Measurements from ENCODE around the gene ID2.

The ID2 gene

GRCh38 chr2:8681786-8682692, at the start of gene ID2:
Gene ID2 (plus strand): TSS chr2:8682056. CDS start chr2:8682166, 110 bp downstream.
- Histone ChIP-seq H3K36me3 (ENCODE audit: control insufficient read depth, insufficient read depth, low read length) (peaks cover 15% of the 10 kb centered on the region; the same call in 1 of the 2 replicates), H3K9me3 (ENCODE audit: control insufficient read depth, insufficient read depth, low read depth, low read length) (no peaks in the 10 kb centered on the region), H3K27me3 (ENCODE audit: control insufficient read depth, insufficient read depth, low read length) (peaks cover 35% of the 10 kb centered on the region), H3K27ac (ENCODE audit: low read depth, low read length) (peak within 1 kb of the TSS; percentile 61; the same call in 1 of the 2 replicates), H3K4me3 (ENCODE audit: low read depth, low read length) (peak within 1 kb of the TSS; percentile 79), H3K4me1 (ENCODE audit: control insufficient read depth, insufficient read depth, low read length) (peaks cover 34% of the 10 kb centered on the region), H3K9ac (ENCODE audit: low read length) (peak within 1 kb of the TSS; percentile 96)

- Histone ChIP-seq H3K4me3 (ENCODE audit: low read depth, low read length) (no peak overlapping the region), H3K9me3 (ENCODE audit: control insufficient read depth, insufficient read depth, low read depth, low read length) (no peaks in the 10 kb centered on the region), H3K27me3 (ENCODE audit: control insufficient read depth, insufficient read depth, low read length) (no peaks in the 10 kb centered on the region), H3K27ac (ENCODE audit: low read depth, low read length) (no peak overlapping the region), H3K4me1 (ENCODE audit: control insufficient read depth, insufficient read depth, low read length) (peaks cover 38% of the 10 kb centered on the region), H3K36me3 (ENCODE audit: control insufficient read depth, insufficient read depth, low read length) (no peaks in the 10 kb centered on the region), H3K9ac (ENCODE audit: low read length) (no peak overlapping the region)
Observed at GRCh38 chr2:8632755-8633154, 49.1 kb upstream of the ID2 start.

GRCh38 chr2:8633186-8633734, 48.6 kb upstream of the ID2 start:
- Histone ChIP-seq H3K27ac (ENCODE audit: low read depth, low read length) (no peak overlapping the region), H3K4me1 (ENCODE audit: control insufficient read depth, insufficient read depth, low read length) (peaks cover 38% of the 10 kb centered on the region), H3K9ac (ENCODE audit: low read length) (no peak overlapping the region), H3K4me3 (ENCODE audit: low read depth, low read length) (no peak overlapping the region), H3K9me3 (ENCODE audit: control insufficient read depth, insufficient read depth, low read depth, low read length) (no peaks in the 10 kb centered on the region), H3K27me3 (ENCODE audit: control insufficient read depth, insufficient read depth, low read length) (peaks cover 3% of the 10 kb centered on the region; the same call in 1 of the 2 replicates), H3K36me3 (ENCODE audit: control insufficient read depth, insufficient read depth, low read length) (no peaks in the 10 kb centered on the region)

GRCh38 chr2:8633735-8634313, 48.0 kb upstream of the ID2 start:
- H3K4me1 ChIP-seq (ENCODE audit: control insufficient read depth, insufficient read depth, low read length): peaks cover 39% of the 10 kb centered on the region
- no peaks in the 10 kb centered on the region for H3K9me3 ChIP-seq (ENCODE audit: control insufficient read depth, insufficient read depth, low read depth, low read length)
- H3K36me3 ChIP-seq (ENCODE audit: control insufficient read depth, insufficient read depth, low read length): no peaks in the 10 kb centered on the region
- no peak overlapping the region for H3K9ac ChIP-seq (ENCODE audit: low read length)
- peaks cover 5% of the 10 kb centered on the region for H3K27me3 ChIP-seq (ENCODE audit: control insufficient read depth, insufficient read depth, low read length)
- no peak overlapping the region for H3K4me3 ChIP-seq (ENCODE audit: low read depth, low read length)
- no peak overlapping the region for H3K27ac ChIP-seq (ENCODE audit: low read depth, low read length)

GRCh38 chr2:8634466-8635172, 47.2 kb upstream of the ID2 start:
- H3K27ac ChIP-seq (ENCODE audit: low read depth, low read length): no peak overlapping the region
- H3K4me3 ChIP-seq (ENCODE audit: low read depth, low read length): no peak overlapping the region
- peaks cover 38% of the 10 kb centered on the region for H3K4me1 ChIP-seq (ENCODE audit: control insufficient read depth, insufficient read depth, low read length)
- H3K36me3 ChIP-seq (ENCODE audit: control insufficient read depth, insufficient read depth, low read length): no peaks in the 10 kb centered on the region
- no peak overlapping the region for H3K9ac ChIP-seq (ENCODE audit: low read length)
- H3K27me3 ChIP-seq (ENCODE audit: control insufficient read depth, insufficient read depth, low read length): peaks cover 13% of the 10 kb centered on the region
- H3K9me3 ChIP-seq (ENCODE audit: control insufficient read depth, insufficient read depth, low read depth, low read length): no peaks in the 10 kb centered on the region

- H3K27me3 ChIP-seq (ENCODE audit: control insufficient read depth, insufficient read depth, low read length): peaks cover 14% of the 10 kb centered on the region
- H3K9ac ChIP-seq (ENCODE audit: low read length): no peak overlapping the region
- H3K36me3 ChIP-seq (ENCODE audit: control insufficient read depth, insufficient read depth, low read length): no peaks in the 10 kb centered on the region
- H3K4me1 ChIP-seq (ENCODE audit: control insufficient read depth, insufficient read depth, low read length): peaks cover 32% of the 10 kb centered on the region
- no peaks in the 10 kb centered on the region for H3K9me3 ChIP-seq (ENCODE audit: control insufficient read depth, insufficient read depth, low read depth, low read length)
- no peak overlapping the region for H3K27ac ChIP-seq (ENCODE audit: low read depth, low read length)
- no peak overlapping the region for H3K4me3 ChIP-seq (ENCODE audit: low read depth, low read length)
Observed at GRCh38 chr2:8636041-8636491, 45.8 kb upstream of the ID2 start.

GRCh38 chr2:8636721-8637636, 44.9 kb upstream of the ID2 start:
- H3K27ac ChIP-seq (ENCODE audit: low read depth, low read length): no peak overlapping the region; the same call in 1 of the 2 replicates
- peaks cover 37% of the 10 kb centered on the region for H3K4me1 ChIP-seq (ENCODE audit: control insufficient read depth, insufficient read depth, low read length)
- H3K36me3 ChIP-seq (ENCODE audit: control insufficient read depth, insufficient read depth, low read length): no peaks in the 10 kb centered on the region
- no peaks in the 10 kb centered on the region for H3K9me3 ChIP-seq (ENCODE audit: control insufficient read depth, insufficient read depth, low read depth, low read length)
- H3K27me3 ChIP-seq (ENCODE audit: control insufficient read depth, insufficient read depth, low read length): peaks cover 14% of the 10 kb centered on the region
- H3K4me3 ChIP-seq (ENCODE audit: low read depth, low read length): peak overlapping the region; percentile 32
- H3K9ac ChIP-seq (ENCODE audit: low read length): peak overlapping the region; percentile 2

GRCh38 chr2:8638327-8638726, 43.5 kb upstream of the ID2 start:
- H3K9ac ChIP-seq (ENCODE audit: low read length): no peak overlapping the region
- H3K4me1 ChIP-seq (ENCODE audit: control insufficient read depth, insufficient read depth, low read length): peaks cover 49% of the 10 kb centered on the region
- no peaks in the 10 kb centered on the region for H3K36me3 ChIP-seq (ENCODE audit: control insufficient read depth, insufficient read depth, low read length)
- H3K27me3 ChIP-seq (ENCODE audit: control insufficient read depth, insufficient read depth, low read length): peaks cover 14% of the 10 kb centered on the region
- no peaks in the 10 kb centered on the region for H3K9me3 ChIP-seq (ENCODE audit: control insufficient read depth, insufficient read depth, low read depth, low read length)
- H3K27ac ChIP-seq (ENCODE audit: low read depth, low read length): no peak overlapping the region
- H3K4me3 ChIP-seq (ENCODE audit: low read depth, low read length): no peak overlapping the region; the same call in 1 of the 2 replicates

- no peak overlapping the region for H3K27ac ChIP-seq (ENCODE audit: low read depth, low read length)
- peaks cover 49% of the 10 kb centered on the region for H3K4me1 ChIP-seq (ENCODE audit: control insufficient read depth, insufficient read depth, low read length)
- peaks cover 14% of the 10 kb centered on the region for H3K27me3 ChIP-seq (ENCODE audit: control insufficient read depth, insufficient read depth, low read length)
Observed at GRCh38 chr2:8639122-8639635, 42.7 kb upstream of the ID2 start.

GRCh38 chr2:8640498-8640897, 41.4 kb upstream of the ID2 start:
- Histone ChIP-seq H3K4me1 (ENCODE audit: control insufficient read depth, insufficient read depth, low read length) (peaks cover 49% of the 10 kb centered on the region), H3K27me3 (ENCODE audit: control insufficient read depth, insufficient read depth, low read length) (peaks cover 14% of the 10 kb centered on the region), H3K9me3 (ENCODE audit: control insufficient read depth, insufficient read depth, low read depth, low read length) (no peaks in the 10 kb centered on the region), H3K9ac (ENCODE audit: low read length) (no peak overlapping the region), H3K4me3 (ENCODE audit: low read depth, low read length) (no peak overlapping the region), H3K27ac (ENCODE audit: low read depth, low read length) (no peak overlapping the region), H3K36me3 (ENCODE audit: control insufficient read depth, insufficient read depth, low read length) (no peaks in the 10 kb centered on the region)

More at GRCh38 chr2:8639122-8639635, 42.7 kb upstream of the ID2 start:
- Histone ChIP-seq H3K36me3 (ENCODE audit: control insufficient read depth, insufficient read depth, low read length) (no peaks in the 10 kb centered on the region), H3K4me3 (ENCODE audit: low read depth, low read length) (no peak overlapping the region), H3K9ac (ENCODE audit: low read length) (no peak overlapping the region), H3K9me3 (ENCODE audit: control insufficient read depth, insufficient read depth, low read depth, low read length) (no peaks in the 10 kb centered on the region)
